IMR-90 (cell line): ENCODE results near the gene VPS18. TPM values are rescaled to one million over a fixed set of nuclear protein-coding genes. Genes with fewer than 3 reads are reported as not detected.

Source experiments
- ATAC-seq: fragments of 200-7000 bp; cut with Tn5 transposase; 2 replicates; pipeline ENCODE4 v1.9.1; 2020; ENCODE audit warnings: low read depth, mild to moderate bottlenecking, moderate library complexity
- BruUV-seq: library from RNA; stranded (reverse); fragments of 400-500 nt; replicated peaks from 2 replicates; lab custom pipeline; 2021; lab: Mats Ljungman, UMichigan
- CTCF ChIA-PET: fragments of 300-600 bp; formaldehyde crosslinking; extraction: SDS; loops from one replicate; lab custom pipeline; 2021; ENCODE audit warnings: antibody characterized with exemption; lab: Yijun Ruan, JAX
- POLR2A ChIA-PET: fragments of 300-600 bp; sonication (Branson Sonifier 250); formaldehyde crosslinking; loops from one replicate; lab custom pipeline; 2022; ENCODE audit warnings: antibody characterized with exemption; ENCODE audit not compliant: unreplicated experiment; lab: Charles Lee
- DNase-seq: peaks from one replicate; pipeline ENCODE4 v3.0.0; 2013
- H2AFZ ChIP-seq: replicated peaks from 2 replicates; pipeline ENCODE3; 2013; ENCODE audit warnings: low read length, mild to moderate bottlenecking; ENCODE audit not compliant: poor library complexity
- H2AK5ac ChIP-seq: 2 replicates; pipeline ENCODE4 v1.6.1; 2013; ENCODE audit warnings: low read depth, low read length, inconsistent platforms
- H2AK9ac ChIP-seq: replicated peaks from 2 replicates; pipeline ENCODE3; 2013; ENCODE audit warnings: mild to moderate bottlenecking, low read depth, low read length, moderate library complexity; ENCODE audit not compliant: poor library complexity
- H2BK120ac ChIP-seq: 2 replicates; pipeline ENCODE4 v1.6.1; 2013; ENCODE audit warnings: low read depth, low read length, inconsistent platforms
- H2BK15ac ChIP-seq: 3 replicates; pipeline ENCODE4 v1.6.1; 2013; ENCODE audit warnings: low read depth, low read length, inconsistent platforms
- H2BK20ac ChIP-seq: 2 replicates; pipeline ENCODE4 v1.6.1; 2013; ENCODE audit warnings: low read depth, mild to moderate bottlenecking, inconsistent platforms, low read length, moderate library complexity
- H2BK5ac ChIP-seq: 2 replicates; pipeline ENCODE4 v1.6.1; 2013; ENCODE audit warnings: mild to moderate bottlenecking, low read depth, low read length, inconsistent platforms; ENCODE audit not compliant: poor library complexity, severe bottlenecking
- H3K14ac ChIP-seq: replicated peaks from 2 replicates; pipeline ENCODE4 v1.6.1; 2013; ENCODE audit warnings: low read depth, low read length, inconsistent platforms
- H3K18ac ChIP-seq: 2 replicates; pipeline ENCODE4 v1.6.1; 2013; ENCODE audit warnings: low read depth, low read length, control low read depth
- H3K23ac ChIP-seq: 2 replicates; pipeline ENCODE4 v1.6.1; 2013; ENCODE audit warnings: low read depth, low read length, inconsistent platforms
- H3K27ac ChIP-seq: 2 replicates; pipeline ENCODE4 v1.5.1; 2013; ENCODE audit warnings: mild to moderate bottlenecking, control low read depth, low read length; ENCODE audit not compliant: insufficient read depth
- H3K27me3 ChIP-seq: 2 replicates; pipeline ENCODE4 v1.6.1; 2013; ENCODE audit warnings: low read length; ENCODE audit not compliant: control insufficient read depth, insufficient read depth
- H3K36me3 ChIP-seq: 2 replicates; pipeline ENCODE4 v1.6.1; 2013; ENCODE audit warnings: low read length, mixed read lengths; ENCODE audit not compliant: control insufficient read depth, insufficient read depth
- H3K4ac ChIP-seq: 2 replicates; pipeline ENCODE4 v1.6.1; 2013; ENCODE audit warnings: low read depth, low read length, inconsistent platforms
- H3K4me1 ChIP-seq: 2 replicates; pipeline ENCODE4 v1.6.1; 2013; ENCODE audit warnings: low read length, mixed read lengths; ENCODE audit not compliant: control insufficient read depth, insufficient read depth
- H3K4me2 ChIP-seq: 2 replicates; pipeline ENCODE4 v1.6.1; 2013; ENCODE audit warnings: low read depth, mild to moderate bottlenecking, control low read depth, low read length, moderate library complexity
- H3K4me3 ChIP-seq: 2 replicates; pipeline ENCODE4 v1.5.1; 2013; ENCODE audit warnings: low read depth, mild to moderate bottlenecking, control low read depth, low read length, moderate library complexity; ENCODE audit not compliant: insufficient read depth
- H3K56ac ChIP-seq: 2 replicates; pipeline ENCODE4 v1.6.1; 2013; ENCODE audit warnings: low read length, inconsistent platforms; ENCODE audit not compliant: insufficient read depth; ENCODE audit errors: extremely low read depth
- H3K79me1 ChIP-seq, 2 experiments: 2 replicates each; pipeline ENCODE4 v1.6.1; 2013; ENCODE audit warnings: low read length in 2 of 2, inconsistent platforms in 1 of 2, low read depth in 1 of 2
- H3K9ac ChIP-seq: 2 replicates; pipeline ENCODE4 v1.6.1; 2013; ENCODE audit warnings: low read depth, low read length, control low read depth
- H3K9me1 ChIP-seq: 2 replicates; pipeline ENCODE4 v1.6.1; 2013; ENCODE audit warnings: low read length, inconsistent platforms; ENCODE audit not compliant: insufficient read depth
- H3K9me3 ChIP-seq: 2 replicates; pipeline ENCODE4 v1.6.1; 2013; ENCODE audit warnings: low read length; ENCODE audit not compliant: control insufficient read depth, insufficient read depth
- H4K20me1 ChIP-seq: 2 replicates; pipeline ENCODE4 v1.6.1; 2013; ENCODE audit warnings: low read length, inconsistent platforms; ENCODE audit not compliant: insufficient read depth
- H4K5ac ChIP-seq: 2 replicates; pipeline ENCODE4 v1.6.1; 2013; ENCODE audit warnings: mild to moderate bottlenecking, low read depth, low read length, control low read depth
- H4K8ac ChIP-seq, 2 experiments: 2 replicates each; pipeline ENCODE4 v1.6.1; 2013; ENCODE audit warnings: low read depth in 2 of 2, low read length in 2 of 2, control low read depth in 1 of 2, inconsistent platforms in 1 of 2
- H4K91ac ChIP-seq: 2 replicates; pipeline ENCODE4 v1.6.1; 2013; ENCODE audit warnings: low read depth, low read length, inconsistent platforms; ENCODE audit not compliant: insufficient read depth
- BHLHE40 ChIP-seq: fragments of 150-350 bp; IDR thresholded peaks from 2 replicates; pipeline ENCODE4 v1.6.1; 2016; ENCODE audit warnings: mild to moderate bottlenecking, low read depth, low read length
- CHD1 ChIP-seq: IDR thresholded peaks from 2 replicates; pipeline ENCODE4 v1.6.1; 2012; ENCODE audit warnings: low read depth, low read length, improper control_type of control experiment
- CTCF ChIP-seq: conservative IDR thresholded peaks from 2 replicates; pipeline ENCODE4 v1.5.1; 2012; ENCODE audit warnings: mild to moderate bottlenecking, low read depth, low read length, improper control_type of control experiment
- ELK1 ChIP-seq: fragments of 150-350 bp; IDR thresholded peaks from 2 replicates; pipeline ENCODE4 v1.6.1; 2016; ENCODE audit warnings: low read depth, mild to moderate bottlenecking, low read length, moderate library complexity, borderline replicate concordance
- MAZ ChIP-seq: IDR thresholded peaks from 2 replicates; pipeline ENCODE4 v1.6.1; 2012; ENCODE audit warnings: low read depth, mild to moderate bottlenecking, low read length, improper control_type of control experiment, moderate library complexity, borderline replicate concordance
- MXI1 ChIP-seq: IDR thresholded peaks from 2 replicates; pipeline ENCODE4 v1.6.1; 2012; ENCODE audit warnings: low read depth, mild to moderate bottlenecking, low read length, moderate library complexity, borderline replicate concordance
- NFE2L2 ChIP-seq: fragments of 150-350 bp; IDR thresholded peaks from 2 replicates; pipeline ENCODE4 v1.6.1; 2016; ENCODE audit warnings: low read depth, mild to moderate bottlenecking, low read length
- RAD21 ChIP-seq: IDR thresholded peaks from 2 replicates; pipeline ENCODE4 v1.6.1; 2012; ENCODE audit warnings: low read length, improper control_type of control experiment
- RCOR1 ChIP-seq: IDR thresholded peaks from 2 replicates; pipeline ENCODE4 v1.6.1; 2012; ENCODE audit warnings: mild to moderate bottlenecking, low read length, improper control_type of control experiment; ENCODE audit not compliant: insufficient replicate concordance
- USF2 ChIP-seq: fragments of 150-350 bp; IDR thresholded peaks from 2 replicates; pipeline ENCODE4 v1.6.1; 2017; ENCODE audit warnings: mild to moderate bottlenecking, antibody characterized with exemption, low read length, low read depth
- WGBS, 2 experiments: methylation state at CpG; one replicate each; pipeline versions ENCODE4 v1.1.5 to v1.1.7; 2013; ENCODE audit warnings: missing lambda C conversion rate in 2 of 2; ENCODE audit not compliant: insufficient read length in 1 of 2; ENCODE audit errors: extremely low coverage in 2 of 2; 5-methylcytosine and 5-hydroxymethylcytosine counted together
- dilution Hi-C: fragments of 300-500 bp; cut with HindIII; formaldehyde crosslinking; loops from one replicate; pipeline ENCODE4 v1.14.3; 2018; ENCODE audit warnings: low sequenced_read_pairs; ENCODE audit not compliant: unreplicated experiment
- in situ Hi-C: fragments of 300-500 bp; cut with MboI; formaldehyde crosslinking; loops from 3 replicates; pipeline ENCODE4 v1.14.3; 2019; ENCODE audit warnings: low sequenced_read_pairs, inconsistent platforms, mixed read lengths
- intact Hi-C: fragments of 100-400 bp; cut with micrococcal nuclease; formaldehyde crosslinking; loops from 2 replicates; pipeline ENCODE4 v1.10.0; 2022
- polyA plus RNA-seq, 3 experiments: library from polyadenylated mRNA; depleted of rRNA; stranded (reverse); fragments of >200 nt; gene quantifications; 2 replicates each; pipeline ENCODE4 v1.2.3, GENCODE V29; 2012; ENCODE audit warnings: low replicate concordance in 1 of 3
- total RNA-seq: library from RNA; depleted of rRNA; stranded (reverse); fragments of >200 nt; gene quantifications from 2 replicates; pipeline ENCODE4 v1.2.3, GENCODE V29; 2012

VPS18 gene
- total and polyA plus RNA-seq, 2 of the 4 experiments (the other 2 are of a cell fraction): 19.3 to 32.3 TPM

- TF ChIP-seq MAZ: no peak
These were observed 46.9 kb upstream of the VPS18 start (continued) for GRCh38 chr15:40847223-40847961.

- no peaks in the 10 kb centered on the region for H3K4me1 ChIP-seq
- CTCF ChIA-PET: interaction anchor here (1.2 to 2.3 kb wide), 2 partner anchors 8 to 41 kb away, joined by 3 to 7 read pairs; no protein-coding TSS in a partner anchor
- no peaks in the 10 kb centered on the region for H3K36me3 ChIP-seq
- no peak overlapping the region for H2AK9ac ChIP-seq
- H3K18ac ChIP-seq: no peak overlapping the region
- H3K4me3 ChIP-seq: no peak overlapping the region
- in situ Hi-C loops (no loop called here), dilution Hi-C loops (no loop called here), intact Hi-C loops (no loop called here)
- H2BK15ac ChIP-seq: no peak overlapping the region
- no peaks in the 10 kb centered on the region for H3K9me3 ChIP-seq
- peaks cover 23% of the 10 kb centered on the region for H3K27me3 ChIP-seq
- H3K23ac ChIP-seq: no peak overlapping the region
- H2BK5ac ChIP-seq: no peak overlapping the region
- H3K4me2 ChIP-seq: no peak overlapping the region
- H3K14ac ChIP-seq: no peak overlapping the region
- no peak overlapping the region for H3K56ac ChIP-seq
- DNase-seq (no peak), ATAC-seq (no peak)
- H2AFZ ChIP-seq: no peak overlapping the region
- no peak overlapping the region for H3K9ac ChIP-seq
- 77% methylated on average over 3 of the region's 8 CpGs; no CpG with 5 or more reads in 1 of the 2 experiments for WGBS, 2 experiments
- no TSS peak for BruUV-seq
- no peak overlapping the region for H2AK5ac ChIP-seq
- H3K27ac ChIP-seq: no peak overlapping the region
- POLR2A ChIA-PET: no interaction called here
- no peak overlapping the region for H3K4ac ChIP-seq
- TF ChIP-seq RCOR1 (no peak), CTCF (no peak), CHD1 (no peak), ELK1 (no peak), MAZ (no peak), BHLHE40 (no peak), NFE2L2 (no peak), MXI1 (no peak), RAD21 (no peak), USF2 (no peak)
- no peak overlapping the region for H4K91ac ChIP-seq
- H4K5ac ChIP-seq: no peak overlapping the region
- H2BK20ac ChIP-seq: no peak overlapping the region
- H3K9me1 ChIP-seq: no peaks in the 10 kb centered on the region
- H4K20me1 ChIP-seq: no peaks in the 10 kb centered on the region; the same call in 1 of the 2 replicates
- no peaks in the 10 kb centered on the region for H3K79me1 ChIP-seq
- H4K8ac ChIP-seq: no peak overlapping the region
- H2BK120ac ChIP-seq: no peak overlapping the region
These were observed 43.6 kb upstream of the VPS18 start for GRCh38 chr15:40850576-40851112.
